B cell (primary cell): ENCODE measurements around the gene RGS11. TPM values are rescaled to one million over a fixed set of nuclear protein-coding genes. Genes with fewer than 3 reads are reported as not detected.

ENCODE experiments used
- ATAC-seq: fragments of 200-7000 bp; cut with Tn5 transposase; one replicate; pipeline ENCODE4 v1.10.0; 2021; ENCODE audit warnings: low read depth, mild to moderate bottlenecking, moderate number of reproducible peaks, moderate library complexity
- CTCF ChIA-PET: fragments of 350-600 bp; sonication (Branson Sonifier 250); formaldehyde crosslinking; loops from one replicate; lab custom pipeline; 2021; ENCODE audit warnings: antibody characterized with exemption, inconsistent platforms; lab: Charles Lee
- POLR2A ChIA-PET: fragments of 350-600 bp; sonication (Branson Sonifier 250); formaldehyde crosslinking; loops from one replicate; lab custom pipeline; 2021; ENCODE audit warnings: antibody characterized with exemption; lab: Charles Lee
- DNase-seq: peaks from one replicate; pipeline ENCODE4 v3.0.0; 2013
- H2AFZ ChIP-seq: 2 replicates; pipeline ENCODE4 v1.6.1; 2012; ENCODE audit warnings: mild to moderate bottlenecking, low read depth, low read length; ENCODE audit not compliant: insufficient read depth, poor library complexity, severe bottlenecking
- H3K27ac ChIP-seq, 2 donors: 1 replicate in 1 of 2; 2 replicates in 1 of 2; pipeline ENCODE4 v1.5.1; 2012 to 2013; ENCODE audit warnings: low read length in 2 of 2, mild to moderate bottlenecking in 2 of 2, moderate library complexity in 1 of 2
- H3K27me3 ChIP-seq, 4 experiments: fragments of 200-600 bp in 1 of 4; sonication (generic) in 1 of 4; replicated peaks in 1 of 4; 1 replicate in 2 of 4; 2 replicates in 2 of 4; pipeline versions ENCODE4 v1.6.1 to v1.7.0; 2013 to 2016; ENCODE audit warnings: low read length in 3 of 4, mild to moderate bottlenecking in 2 of 4, mixed read lengths in 1 of 4, moderate library complexity in 1 of 4; ENCODE audit not compliant: insufficient read depth in 4 of 4, control insufficient read depth in 3 of 4; ENCODE audit errors: control extremely low read depth in 1 of 4
- H3K36me3 ChIP-seq, 2 experiments: replicated peaks in 1 of 2; 1 replicate in 1 of 2; 2 replicates in 1 of 2; pipeline versions ENCODE4 v1.6.1 to v1.7.1; 2013; ENCODE audit warnings: low read length in 1 of 2; ENCODE audit not compliant: insufficient read depth in 2 of 2, control insufficient read depth in 1 of 2; ENCODE audit errors: control extremely low read depth in 1 of 2, extremely low read depth in 1 of 2
- H3K4me1 ChIP-seq, 2 donors: fragments of 200-600 bp in 1 of 2; sonication (generic) in 1 of 2; 1 replicate in 1 of 2; 2 replicates in 1 of 2; pipeline versions ENCODE4 v1.5.1 to v1.6.1; 2013 to 2017; ENCODE audit warnings: low read length in 2 of 2; ENCODE audit not compliant: control insufficient read depth in 2 of 2, insufficient read depth in 2 of 2
- H3K4me2 ChIP-seq: replicated peaks from 2 replicates; pipeline ENCODE3; 2012; ENCODE audit warnings: mild to moderate bottlenecking, low read depth, low read length; ENCODE audit not compliant: poor library complexity, severe bottlenecking
- H3K4me3 ChIP-seq, 5 experiments: fragments of 200-600 bp in 1 of 5; sonication (generic) in 1 of 5; 1 replicate in 3 of 5; 2 replicates in 2 of 5; pipeline versions ENCODE4 v1.5.1 to v1.7.0; 2011 to 2016; ENCODE audit warnings: low read length in 4 of 5, mild to moderate bottlenecking in 4 of 5, low read depth in 2 of 5, control low read depth in 1 of 5, moderate library complexity in 1 of 5; ENCODE audit not compliant: insufficient read depth in 1 of 5; ENCODE audit errors: control extremely low read depth in 1 of 5, extremely low read depth in 1 of 5
- H3K79me2 ChIP-seq: fragments of 200-600 bp; sonication (generic); one replicate; pipeline ENCODE4 v1.6.0; 2016; ENCODE audit warnings: low read length; ENCODE audit not compliant: control insufficient read depth, insufficient read depth
- H3K9ac ChIP-seq: fragments of 200-600 bp; sonication (generic); 2 replicates; pipeline ENCODE4 v1.6.1; 2017; ENCODE audit warnings: mild to moderate bottlenecking, low read length, moderate library complexity
- H3K9me3 ChIP-seq, 3 donors: one replicate each; pipeline versions ENCODE4 v1.6.1 to v1.7.1; 2013; ENCODE audit warnings: low read length in 2 of 3; ENCODE audit not compliant: control insufficient read depth in 2 of 3, insufficient read depth in 1 of 3; ENCODE audit errors: control extremely low read depth in 1 of 3
- H4K20me1 ChIP-seq: 2 replicates; pipeline ENCODE4 v1.6.0; 2012; ENCODE audit warnings: mild to moderate bottlenecking, low read length; ENCODE audit not compliant: insufficient read depth, control insufficient read depth, poor library complexity, severe bottlenecking
- H3K27ac Mint-ChIP-seq: one replicate; pipeline ENCODE4 v1.8.0; 2021; ENCODE audit warnings: mixed read lengths
- H3K27me3 Mint-ChIP-seq: one replicate; pipeline ENCODE4 v1.8.0; 2021; ENCODE audit warnings: mixed read lengths
- H3K4me1 Mint-ChIP-seq: one replicate; pipeline ENCODE4 v1.8.0; 2021; ENCODE audit warnings: mixed read lengths
- H3K4me3 Mint-ChIP-seq: one replicate; pipeline ENCODE4 v1.8.0; 2021; ENCODE audit warnings: mixed read lengths
- H3K9me3 Mint-ChIP-seq: one replicate; pipeline ENCODE4 v1.8.0; 2022; ENCODE audit warnings: mixed read lengths; ENCODE audit not compliant: insufficient read depth
- EZH2 ChIP-seq: IDR thresholded peaks from 2 replicates; pipeline ENCODE4 v1.6.1; 2012; ENCODE audit warnings: borderline replicate concordance, low read depth, mild to moderate bottlenecking, moderate library complexity, low read length; ENCODE audit not compliant: insufficient read depth, poor library complexity, severe bottlenecking
- WGBS: methylation state at CpG from one replicate; pipeline ENCODE4 v1.1.5; 2013; ENCODE audit warnings: missing lambda C conversion rate; ENCODE audit not compliant: insufficient coverage; 5-methylcytosine and 5-hydroxymethylcytosine counted together
- intact Hi-C: fragments of 100-400 bp; cut with micrococcal nuclease; formaldehyde crosslinking; loops from one replicate; pipeline ENCODE4 v1.10.0; 2022
- polyA plus RNA-seq: library from polyadenylated mRNA; depleted of rRNA; stranded (reverse); fragments of >200 nt; gene quantifications from 2 replicates; pipeline ENCODE4 v1.2.3, GENCODE V29; 2012
- total RNA-seq, 2 donors: library from RNA; stranded (reverse); fragments of 120-200 nt in 1 of 2; gene quantifications; 1 replicate in 1 of 2; 2 replicates in 1 of 2; pipeline versions ENCODE4 v1.2.3 to v1.2.4, GENCODE V29; 2013 to 2022
- TF ChIP-seq, protein P1 (sequence below): fragments of 200-600 bp; IDR thresholded peaks from one replicate; pipeline ENCODE4 v1.8.0; 2022; ENCODE audit warnings: antibody characterized with exemption, mild to moderate bottlenecking

Gene RGS11
- total and polyA plus RNA-seq, 2 donors (not counting 1 experiment from before 2014, with no cell fraction given) = 0.39 TPM; not detected in 1

DNA sequence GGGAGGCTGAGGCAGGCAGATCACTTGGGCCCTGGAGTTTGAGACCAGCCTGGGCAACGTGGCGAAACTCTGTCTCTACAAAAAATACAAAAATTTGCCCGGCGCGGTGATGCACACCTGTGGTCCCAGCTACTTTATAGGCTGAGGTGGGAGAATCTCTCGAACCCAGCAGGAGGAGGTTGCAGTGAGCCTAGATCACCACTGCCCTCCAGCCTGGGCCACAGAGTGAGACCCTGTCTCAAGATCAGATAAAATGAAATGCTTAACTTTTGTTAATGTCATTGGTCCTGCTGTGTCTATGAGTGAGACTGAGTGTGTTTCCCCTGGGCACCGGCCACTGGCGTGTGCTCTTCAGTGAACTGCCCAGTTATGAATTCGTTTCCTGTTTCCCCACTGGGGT, 30.6 kb downstream of the RGS11 start:
- peaks cover 17% of the 10 kb centered on the region for H4K20me1 ChIP-seq
- peaks cover 0 to 3% of the 10 kb centered on the region in 2 donors for H3K4me1 ChIP-seq
- POLR2A ChIA-PET = no interaction called here
- H3K4me2 ChIP-seq = no peak overlapping the region
- Mint-ChIP-seq H3K4me3 (no peak overlapping the region), H3K4me1 (peaks cover 8% of the 10 kb centered on the region), H3K27ac (no peak overlapping the region), H3K9me3 (no peaks in the 10 kb centered on the region), H3K27me3 (no peaks in the 10 kb centered on the region)
- H3K79me2 ChIP-seq = peaks cover 66% of the 10 kb centered on the region
- no peak overlapping the region for H2AFZ ChIP-seq
- H3K27ac ChIP-seq = no peak overlapping the region
- WGBS = 100% methylated on average over 7 of the region's 9 CpGs
- no peak overlapping the region for H3K9ac ChIP-seq
- intact Hi-C loops = no loop called here
- H3K9me3 ChIP-seq = no peaks in the 10 kb centered on the region
- no peak overlapping the region for H3K4me3 ChIP-seq
- H3K36me3 ChIP-seq = peaks cover 0 to 4% of the 10 kb centered on the region in 2 experiments
- no peak for TF ChIP-seq EZH2
- TF ChIP-seq, protein P1, sequence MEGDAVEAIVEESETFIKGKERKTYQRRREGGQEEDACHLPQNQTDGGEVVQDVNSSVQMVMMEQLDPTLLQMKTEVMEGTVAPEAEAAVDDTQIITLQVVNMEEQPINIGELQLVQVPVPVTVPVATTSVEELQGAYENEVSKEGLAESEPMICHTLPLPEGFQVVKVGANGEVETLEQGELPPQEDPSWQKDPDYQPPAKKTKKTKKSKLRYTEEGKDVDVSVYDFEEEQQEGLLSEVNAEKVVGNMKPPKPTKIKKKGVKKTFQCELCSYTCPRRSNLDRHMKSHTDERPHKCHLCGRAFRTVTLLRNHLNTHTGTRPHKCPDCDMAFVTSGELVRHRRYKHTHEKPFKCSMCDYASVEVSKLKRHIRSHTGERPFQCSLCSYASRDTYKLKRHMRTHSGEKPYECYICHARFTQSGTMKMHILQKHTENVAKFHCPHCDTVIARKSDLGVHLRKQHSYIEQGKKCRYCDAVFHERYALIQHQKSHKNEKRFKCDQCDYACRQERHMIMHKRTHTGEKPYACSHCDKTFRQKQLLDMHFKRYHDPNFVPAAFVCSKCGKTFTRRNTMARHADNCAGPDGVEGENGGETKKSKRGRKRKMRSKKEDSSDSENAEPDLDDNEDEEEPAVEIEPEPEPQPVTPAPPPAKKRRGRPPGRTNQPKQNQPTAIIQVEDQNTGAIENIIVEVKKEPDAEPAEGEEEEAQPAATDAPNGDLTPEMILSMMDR = no peak
- no peaks in the 10 kb centered on the region for H3K27me3 ChIP-seq
- CTCF ChIA-PET = interaction anchor here (1.0 kb wide), 1 partner anchor 10 kb away, joined by 3 read pairs; no protein-coding TSS in a partner anchor
- ATAC-seq (no peak), DNase-seq (no peak)

DNA sequence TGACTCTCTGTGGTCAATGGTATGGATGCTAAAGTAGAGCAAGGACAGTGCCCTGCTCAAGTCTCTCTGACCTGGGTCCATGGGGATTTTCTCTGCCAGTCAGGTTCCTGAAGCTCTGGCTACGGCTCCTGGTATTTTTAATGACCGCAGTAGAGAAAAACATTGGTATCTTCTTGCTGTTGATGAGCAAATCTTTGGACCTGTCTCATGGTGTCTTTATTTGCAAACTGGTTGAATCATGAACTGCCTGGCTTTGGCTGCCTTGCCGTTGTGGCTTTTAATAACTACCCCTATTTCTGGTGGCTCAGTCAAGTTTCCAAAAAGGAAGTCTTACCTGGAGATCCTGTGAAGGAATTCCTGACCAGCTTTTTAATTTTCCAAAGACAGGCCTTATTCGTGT, 32.4 kb downstream of the RGS11 start:
- no peaks in the 10 kb centered on the region for H3K9me3 Mint-ChIP-seq
- peaks cover 24% of the 10 kb centered on the region for H4K20me1 ChIP-seq
- no peak for TF ChIP-seq EZH2
- TF ChIP-seq, protein P1 = no peak
- intact Hi-C loops = no loop called here
- no peak overlapping the region for H3K27ac Mint-ChIP-seq
- H3K27me3 Mint-ChIP-seq = no peaks in the 10 kb centered on the region
- H3K36me3 ChIP-seq = no peaks in the 10 kb centered on the region
- ATAC-seq (no peak), DNase-seq (no peak)
- H3K9me3 ChIP-seq = no peaks in the 10 kb centered on the region
- H3K79me2 ChIP-seq = peaks cover 60% of the 10 kb centered on the region
- H3K4me3 Mint-ChIP-seq = no peak overlapping the region
- peaks cover 0 to 3% of the 10 kb centered on the region in 2 donors for H3K4me1 ChIP-seq
- CTCF ChIA-PET = interaction anchor here (0.7 kb wide), 1 partner anchor 909 kb away, joined by 4 read pairs; no protein-coding TSS in a partner anchor
- POLR2A ChIA-PET = no interaction called here
- no peak overlapping the region for H3K9ac ChIP-seq
- H3K27me3 ChIP-seq = no peaks in the 10 kb centered on the region
- H3K4me1 Mint-ChIP-seq = peaks cover 15% of the 10 kb centered on the region
- no peak overlapping the region for H3K27ac ChIP-seq
- H3K4me3 ChIP-seq = no peak overlapping the region
- no peak overlapping the region for H3K4me2 ChIP-seq
- 89% methylated on average over 3 of the region's 4 CpGs for WGBS
- no peak overlapping the region for H2AFZ ChIP-seq
